WTC11 (cell line): ENCODE results near the gene PPP1R14D.
A peak's percentile ranks its signal among the peaks of the same experiment; 100 is the strongest.

ENCODE experiments used
- CTCF ChIP-seq: fragments of 200-600 bp; IDR thresholded peaks from 2 replicates; pipeline ENCODE4 v1.8.0; 2022; ENCODE audit warnings: antibody characterized with exemption
- FOXK1 ChIP-seq: sonication (generic); formaldehyde crosslinking; IDR thresholded peaks from 2 replicates; pipeline ENCODE4 v1.8.0; 2022; ENCODE audit warnings: mild to moderate bottlenecking, moderate library complexity, missing genetic modification reagents
- MXD4 ChIP-seq: fragments of 250-450 bp; sonication (Bioruptor Pico); IDR thresholded peaks from 2 replicates; pipeline ENCODE4 v1.8.0; 2021; ENCODE audit warnings: mild to moderate bottlenecking, moderate library complexity, borderline replicate concordance
- TCF7 ChIP-seq: sonication (generic); formaldehyde crosslinking; IDR thresholded peaks from 2 replicates; pipeline ENCODE4 v1.8.0; 2022; ENCODE audit warnings: mild to moderate bottlenecking, low read depth, missing genetic modification reagents, moderate library complexity
- TEAD4 ChIP-seq: sonication (generic); formaldehyde crosslinking; IDR thresholded peaks from 2 replicates; pipeline ENCODE4 v1.8.0; 2022; ENCODE audit warnings: mild to moderate bottlenecking, missing genetic modification reagents
- ZNF121 ChIP-seq: sonication (generic); formaldehyde crosslinking; IDR thresholded peaks from 2 replicates; pipeline ENCODE4 v1.8.0; 2023; ENCODE audit warnings: missing genetic modification reagents
- ZNF138 ChIP-seq: sonication (generic); formaldehyde crosslinking; conservative IDR thresholded peaks from 2 replicates; pipeline ENCODE4 v1.8.1; 2022; ENCODE audit warnings: mild to moderate bottlenecking, moderate library complexity, missing genetic modification reagents

DNA sequence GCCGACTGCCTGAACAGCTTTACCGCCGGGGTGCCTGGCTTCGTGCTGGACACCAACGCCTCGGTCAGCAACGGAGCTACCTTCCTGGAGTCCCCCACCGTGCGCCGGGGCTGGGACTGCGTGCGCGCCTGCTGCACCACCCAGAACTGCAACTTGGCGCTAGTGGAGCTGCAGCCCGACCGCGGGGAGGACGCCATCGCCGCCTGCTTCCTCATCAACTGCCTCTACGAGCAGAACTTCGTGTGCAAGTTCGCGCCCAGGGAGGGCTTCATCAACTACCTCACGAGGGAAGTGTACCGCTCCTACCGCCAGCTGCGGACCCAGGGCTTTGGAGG lies 16.2 kb upstream of the PPP1R14D start:
- TF ChIP-seq MXD4 (CRISPR knock-in tag) (no peak), TEAD4 (no peak), CTCF (no peak), ZNF138 (no peak), ZNF121 (no peak), TCF7 (CRISPR knock-in tag) (no peak), FOXK1 (CRISPR knock-in tag) (0 out of 2 replicates have a peak, but pooled peaks have one; percentile 1)
